Measurements from ENCODE around the gene CNGA3. TPM values are rescaled to one million over a fixed set of nuclear protein-coding genes. Genes with fewer than 3 reads are reported as not detected.
"Not testable (repeated sequence)": the region's sequence is repeated elsewhere in the genome, so short reads cannot be mapped to it uniquely, and the experiment has no call there.

The CNGA3 gene
- total RNA-seq, 6 experiments from 2014 or later, result not detected

DNA sequence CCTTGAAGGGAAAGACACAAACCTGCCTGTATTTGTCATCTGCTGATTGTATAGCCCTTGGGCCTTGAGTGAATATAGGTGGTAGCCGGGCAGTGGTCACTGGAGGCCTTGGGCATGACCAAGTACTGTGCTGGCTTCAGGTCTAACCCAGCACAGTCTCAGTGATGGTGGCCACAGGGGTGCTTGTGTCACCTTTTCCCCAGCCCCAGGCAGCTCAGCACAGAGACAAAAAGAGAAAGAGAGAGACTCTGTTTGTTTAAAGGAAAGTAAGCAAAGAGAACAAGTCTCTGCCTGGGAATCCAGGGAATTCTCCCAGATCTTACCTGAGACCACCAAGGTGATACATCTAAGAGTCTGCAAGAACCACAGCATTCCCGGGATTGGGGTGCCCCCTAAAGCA lies 59.0 kb downstream of the CNGA3 start:
- TF ChIP-seq POLR2A (IDR thresholded peaks at IDR 0.05), result no peak
- intact Hi-C loops (cut with DNase I), result no loop called here

DNA sequence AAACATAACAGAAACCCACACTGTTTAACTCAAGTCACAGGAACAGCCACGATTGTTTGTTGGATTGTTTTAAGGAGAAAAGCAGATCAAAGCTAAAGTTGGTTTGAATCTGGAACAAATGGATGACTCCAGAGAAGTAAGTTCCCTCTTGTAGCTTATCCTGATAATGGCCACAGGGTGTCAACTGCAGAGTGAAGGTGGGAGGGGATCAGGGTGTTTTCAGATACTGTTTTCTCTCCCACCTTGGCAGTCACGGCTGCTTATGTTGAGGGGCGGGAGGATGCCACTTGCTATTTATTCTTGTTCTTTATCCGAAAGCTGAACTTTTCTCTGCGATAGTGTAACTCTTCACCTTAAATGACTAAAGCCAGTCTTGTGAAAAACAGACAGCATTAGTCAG lies 61.9 kb downstream of the CNGA3 start:
- ATAC-seq (no peak), DNase-seq (no peak)
- 62% methylated on average over 5 of the region's 5 CpGs for WGBS (ENCODE audit: insufficient coverage, low coverage, low lambda C conversion rate, missing lambda C conversion rate)
- Histone ChIP-seq H3K27ac (no peak overlapping the region), H3K9me3 (no peaks in the 10 kb centered on the region), H3K27me3 (no peaks in the 10 kb centered on the region), H3K4me3 (no peak overlapping the region), H3K4me1 (no peaks in the 10 kb centered on the region), H3K36me3 (no peaks in the 10 kb centered on the region)
- TF ChIP-seq, protein P1, sequence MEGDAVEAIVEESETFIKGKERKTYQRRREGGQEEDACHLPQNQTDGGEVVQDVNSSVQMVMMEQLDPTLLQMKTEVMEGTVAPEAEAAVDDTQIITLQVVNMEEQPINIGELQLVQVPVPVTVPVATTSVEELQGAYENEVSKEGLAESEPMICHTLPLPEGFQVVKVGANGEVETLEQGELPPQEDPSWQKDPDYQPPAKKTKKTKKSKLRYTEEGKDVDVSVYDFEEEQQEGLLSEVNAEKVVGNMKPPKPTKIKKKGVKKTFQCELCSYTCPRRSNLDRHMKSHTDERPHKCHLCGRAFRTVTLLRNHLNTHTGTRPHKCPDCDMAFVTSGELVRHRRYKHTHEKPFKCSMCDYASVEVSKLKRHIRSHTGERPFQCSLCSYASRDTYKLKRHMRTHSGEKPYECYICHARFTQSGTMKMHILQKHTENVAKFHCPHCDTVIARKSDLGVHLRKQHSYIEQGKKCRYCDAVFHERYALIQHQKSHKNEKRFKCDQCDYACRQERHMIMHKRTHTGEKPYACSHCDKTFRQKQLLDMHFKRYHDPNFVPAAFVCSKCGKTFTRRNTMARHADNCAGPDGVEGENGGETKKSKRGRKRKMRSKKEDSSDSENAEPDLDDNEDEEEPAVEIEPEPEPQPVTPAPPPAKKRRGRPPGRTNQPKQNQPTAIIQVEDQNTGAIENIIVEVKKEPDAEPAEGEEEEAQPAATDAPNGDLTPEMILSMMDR (IDR thresholded peaks at IDR 0.05), result no peak
- intact Hi-C loops (cut with DNase I), result no loop called here

More for the DNA sequence above, 59.0 kb downstream of the CNGA3 start:
- Histone ChIP-seq H3K9me3 (no peaks in the 10 kb centered on the region), H3K4me1 (no peaks in the 10 kb centered on the region), H3K27me3 (no peaks in the 10 kb centered on the region), H3K36me3 (no peaks in the 10 kb centered on the region), H3K27ac (no peak overlapping the region), H3K4me3 (no peak overlapping the region)
- WGBS (ENCODE audit: insufficient coverage, low coverage, low lambda C conversion rate, missing lambda C conversion rate), result 92% methylated on average over 2 of the region's 2 CpGs
- ATAC-seq (no peak), DNase-seq (no peak)

DNA sequence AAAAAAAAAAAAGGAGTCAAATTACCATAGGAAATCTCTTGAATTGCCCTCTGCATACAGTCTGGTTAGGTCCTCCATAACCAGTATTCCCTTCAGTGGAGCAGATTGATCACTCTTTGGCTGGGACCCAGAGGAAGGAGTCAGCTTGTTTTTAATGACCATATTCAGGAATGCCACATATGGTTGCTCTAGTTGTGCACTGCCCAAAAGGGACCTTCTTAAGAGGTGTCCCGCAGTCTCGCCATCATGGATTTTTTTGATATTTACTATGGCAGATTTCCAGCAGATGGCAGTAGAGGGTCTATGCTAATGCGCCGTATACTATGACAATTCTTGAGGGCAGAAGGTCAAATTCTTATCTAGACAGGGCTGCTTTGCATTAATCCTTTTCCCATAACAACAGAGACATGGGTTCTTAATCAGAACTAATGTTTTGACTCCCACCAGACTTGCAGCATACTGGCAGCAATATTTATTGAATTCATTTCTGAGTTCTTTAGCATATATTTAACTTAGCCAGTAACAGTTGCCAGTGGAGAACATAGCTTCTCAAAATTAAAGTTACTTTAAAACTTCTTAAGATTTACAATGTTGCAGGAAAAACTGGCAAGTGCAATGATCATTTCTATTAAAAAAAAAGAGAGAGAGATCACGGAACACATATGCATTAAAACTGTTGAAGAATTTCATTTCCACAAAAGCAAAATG lies 66.6 kb downstream of the CNGA3 start:
- H3K36me3 ChIP-seq, result no peaks in the 10 kb centered on the region
- H3K27ac ChIP-seq, result no peak overlapping the region
- no peak overlapping the region for H3K4me3 ChIP-seq
- ATAC-seq, result peak; percentile 85 to 97 (median 90)
- H3K9me3 ChIP-seq, result no peaks in the 10 kb centered on the region
- 10% methylated on average over 5 of the region's 5 CpGs for WGBS (ENCODE audit: insufficient coverage, low coverage, low lambda C conversion rate, missing lambda C conversion rate)
- no peaks in the 10 kb centered on the region for H3K27me3 ChIP-seq
- intact Hi-C loops (cut with DNase I), result no loop called here
- no peak for TF ChIP-seq POLR2A (IDR thresholded peaks at IDR 0.05)
- TF ChIP-seq, protein P1 (IDR thresholded peaks at IDR 0.05), result peak; percentile 61 to 78 (median 73)
- H3K4me1 ChIP-seq, result no peaks in the 10 kb centered on the region
- DNase-seq, result no peak

DNA sequence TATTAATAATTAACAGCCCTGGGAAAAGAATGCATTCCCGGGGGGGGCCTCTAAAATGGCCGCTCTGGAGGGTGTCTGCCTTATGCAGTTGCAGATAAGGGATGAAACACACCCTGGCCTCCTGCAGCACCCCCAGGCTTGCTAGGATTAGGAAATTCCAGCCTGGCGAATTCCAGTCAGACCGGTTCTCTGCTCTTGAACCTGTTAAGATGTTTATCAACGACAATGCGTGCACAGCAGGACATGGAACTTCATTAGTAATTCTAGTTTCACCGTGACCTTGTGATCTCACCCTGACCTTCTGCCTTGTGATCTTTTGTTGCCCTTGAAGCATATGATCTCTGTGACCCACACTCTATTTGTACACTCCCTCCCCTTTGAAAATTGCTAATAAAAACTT lies 68.0 kb downstream of the CNGA3 start:
- intact Hi-C loops (cut with DNase I); H3K4me1 ChIP-seq; H3K9me3 ChIP-seq; H3K36me3 ChIP-seq; H3K27me3 ChIP-seq; H3K27ac ChIP-seq; H3K4me3 ChIP-seq; ATAC-seq; DNase-seq: not testable (repeated sequence)
- 94% methylated on average over 7 of the region's 7 CpGs for WGBS (ENCODE audit: insufficient coverage, low coverage, low lambda C conversion rate, missing lambda C conversion rate)

DNA sequence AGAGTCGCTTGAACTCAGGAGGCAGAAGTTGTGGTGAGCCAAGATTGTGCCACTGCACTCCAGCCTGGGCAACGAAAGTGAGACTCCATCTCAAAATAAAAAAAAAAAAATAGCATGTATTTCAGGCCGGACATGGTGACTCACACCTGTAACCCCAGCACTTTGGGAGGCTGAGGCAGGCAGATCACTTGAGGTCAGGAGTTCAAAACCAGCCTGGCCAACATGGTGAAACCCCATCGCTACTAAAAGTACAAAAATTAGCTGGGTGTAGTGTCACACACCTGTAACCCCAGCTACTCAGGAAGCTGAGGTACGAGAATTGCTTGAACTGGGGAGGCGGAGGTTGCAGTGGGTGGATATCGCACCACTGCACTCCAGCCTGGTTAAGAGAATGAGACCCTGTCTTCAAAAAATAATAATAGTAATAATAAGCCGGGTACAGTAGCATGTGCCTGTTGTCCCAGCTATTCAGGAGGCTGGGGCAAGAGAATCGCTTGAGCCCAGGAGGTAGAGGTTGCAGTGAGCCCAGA lies 69.5 kb downstream of the CNGA3 start:
- H3K36me3 ChIP-seq; H3K9me3 ChIP-seq; H3K27me3 ChIP-seq; H3K4me3 ChIP-seq; ATAC-seq; intact Hi-C loops (cut with DNase I); H3K4me1 ChIP-seq; DNase-seq; H3K27ac ChIP-seq: not testable (repeated sequence)
- 69% methylated on average over 5 of the region's 9 CpGs for whole genome bisulfite sequencing (ENCODE audit: insufficient coverage, low coverage, low lambda C conversion rate, missing lambda C conversion rate)

DNA sequence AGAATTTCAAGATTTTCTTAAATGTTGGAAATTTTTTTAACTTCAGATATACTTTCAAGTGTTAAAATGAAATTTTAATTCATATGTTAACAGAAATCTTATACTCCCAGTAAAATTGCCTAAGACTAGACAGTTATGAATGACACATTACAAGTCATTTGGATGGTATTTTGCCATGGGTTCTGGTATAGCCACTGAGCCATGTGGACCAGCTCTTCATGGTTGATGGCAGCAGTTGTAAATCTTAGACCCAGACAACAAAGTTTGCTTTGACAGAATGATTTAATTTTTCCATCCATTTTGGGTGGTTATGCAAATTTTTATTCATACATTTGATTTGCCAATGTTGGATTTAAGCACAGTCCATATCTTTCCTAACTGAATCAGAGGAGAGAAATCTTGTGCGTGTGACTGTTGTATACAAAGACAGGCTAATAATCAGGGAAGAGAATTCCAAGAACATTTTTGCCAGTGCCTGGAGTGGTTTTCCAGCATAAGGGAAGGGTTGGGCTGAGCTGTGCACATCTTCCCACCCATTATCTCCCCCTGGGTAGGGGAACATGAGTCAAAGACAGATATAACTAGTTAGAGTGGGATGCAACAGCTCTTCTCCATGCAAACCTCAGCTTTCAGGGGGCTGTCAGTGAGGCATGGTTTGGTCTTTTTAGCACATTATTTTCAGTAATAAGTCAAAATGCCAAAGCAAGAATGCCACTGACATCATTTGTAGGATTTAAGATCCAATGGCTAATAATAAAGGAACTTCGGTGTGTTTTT lies 70.3 kb downstream of the CNGA3 start:
- DNase-seq, result no peak
- H3K27me3 ChIP-seq, result no peaks in the 10 kb centered on the region
- 100% methylated on average over 2 of the region's 2 CpGs for WGBS (ENCODE audit: insufficient coverage, low coverage, low lambda C conversion rate, missing lambda C conversion rate)
- H3K4me1 ChIP-seq, result no peaks in the 10 kb centered on the region
- H3K36me3 ChIP-seq, result no peaks in the 10 kb centered on the region
- no peak overlapping the region for H3K4me3 ChIP-seq
- TF ChIP-seq, protein P1 (IDR thresholded peaks at IDR 0.05), result no peak
- TF ChIP-seq POLR2A (IDR thresholded peaks at IDR 0.05), result no peak
- no peak for ATAC-seq
- H3K27ac ChIP-seq, result no peak overlapping the region
- H3K9me3 ChIP-seq, result no peaks in the 10 kb centered on the region
- intact Hi-C loops (cut with DNase I), result no loop called here
